ENCODE results near the gene ANKRD29. TPM values are rescaled to one million over a fixed set of nuclear protein-coding genes. Genes with fewer than 3 reads are reported as not detected.
A peak's percentile ranks its signal among the peaks of the same experiment; 100 is the strongest.

Gene ANKRD29
- total and polyA plus RNA-seq, 4 donors = 5.5 to 28.6 (median 10.9) TPM

DNA sequence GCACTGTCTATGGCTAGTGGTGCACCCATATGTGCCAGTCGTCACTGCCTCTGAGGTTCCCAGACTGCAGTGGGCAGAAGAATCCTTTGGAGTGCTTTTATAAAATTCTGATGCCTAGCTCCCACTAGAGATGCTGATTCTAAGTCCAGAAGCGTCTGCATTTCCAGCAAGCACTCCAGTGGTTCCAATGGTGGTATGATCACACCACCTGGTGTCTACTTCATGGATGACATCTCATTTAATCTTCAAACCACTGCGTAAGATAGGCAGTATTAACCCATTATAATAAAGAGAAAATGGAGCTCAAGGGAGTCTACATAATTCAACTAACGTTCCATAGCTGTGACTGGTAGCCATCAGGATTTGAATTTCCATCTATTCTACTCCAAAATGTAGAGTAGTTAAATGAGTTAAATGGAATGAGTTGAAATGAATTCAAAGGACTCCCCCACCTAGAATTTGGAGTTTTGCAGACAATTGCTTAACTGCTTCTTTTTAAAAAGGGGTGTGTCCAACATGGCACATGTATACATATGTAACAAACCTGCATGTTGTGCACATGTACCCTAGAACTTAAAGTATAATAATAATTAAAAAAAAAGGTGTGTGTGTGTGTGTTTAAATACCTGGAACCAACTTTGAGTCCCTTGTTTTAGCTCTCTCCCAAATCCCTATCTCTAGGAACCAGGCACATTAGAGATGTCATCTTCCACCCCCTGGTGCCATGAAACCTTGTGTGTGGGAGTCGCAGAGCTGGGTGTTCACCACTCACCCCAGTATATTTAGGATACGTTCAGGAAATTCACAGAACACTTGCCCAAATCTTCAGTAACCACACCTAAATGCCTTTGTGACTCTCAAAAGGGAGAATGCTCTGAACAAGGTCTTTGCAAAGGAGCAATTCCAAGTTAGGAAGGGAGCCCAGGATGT is 40.6 kb upstream of the ANKRD29 start:
- DNase-seq (no peak), ATAC-seq (ENCODE audit: low FRiP score) (peak; percentile 75)
- 55 to 60% methylated on average over 6 of the region's 6 CpGs for WGBS, 2 donors
- intact Hi-C loops (cut with DNase I) = no loop called here
- Histone ChIP-seq H3K4me3 (ENCODE audit: low read length in 2 of 2) (no peak overlapping the region), H3K27ac (ENCODE audit: low read depth in 1 of 2, low read length in 2 of 2) (no peak overlapping the region), H3K36me3 (ENCODE audit: control insufficient read depth in 1 of 2, insufficient read depth in 2 of 2, low read length in 1 of 2) (no peaks in the 10 kb centered on the region), H3K27me3 (ENCODE audit: control insufficient read depth in 1 of 2, insufficient read depth in 2 of 2, low read length in 1 of 2) (no peaks in the 10 kb centered on the region), H3K9me3 (ENCODE audit: control insufficient read depth, low read length) (peaks cover 4% of the 10 kb centered on the region), H3K4me1 (ENCODE audit: control insufficient read depth in 1 of 2, insufficient read depth in 2 of 2, low read length in 2 of 2) (no peaks in the 10 kb centered on the region)

DNA sequence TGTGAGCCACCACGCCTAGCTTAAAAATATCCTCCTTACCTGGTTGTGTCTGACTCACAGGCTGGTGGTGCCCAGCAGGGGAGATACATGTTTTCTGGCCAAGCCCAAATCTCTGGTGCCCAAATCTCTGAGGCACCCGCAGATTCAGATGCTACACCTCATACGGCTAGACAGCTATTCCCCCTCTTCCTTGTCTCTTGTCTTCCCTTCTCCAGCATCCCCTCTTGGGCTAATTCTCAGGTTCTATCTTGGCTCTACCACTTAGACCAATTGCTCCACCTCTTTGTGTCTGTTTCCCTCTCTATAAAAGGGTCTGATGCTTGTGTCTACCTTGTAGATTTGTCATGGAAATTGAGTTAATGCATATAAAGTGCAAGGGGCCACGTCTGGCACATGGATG is 39.9 kb upstream of the ANKRD29 start:
- Histone ChIP-seq H3K9me3 (ENCODE audit: control insufficient read depth, low read length) (peaks cover 4% of the 10 kb centered on the region), H3K27ac (ENCODE audit: low read depth in 1 of 2, low read length in 2 of 2) (no peak overlapping the region), H3K27me3 (ENCODE audit: control insufficient read depth in 1 of 2, insufficient read depth in 2 of 2, low read length in 1 of 2) (no peaks in the 10 kb centered on the region), H3K4me1 (ENCODE audit: control insufficient read depth in 1 of 2, insufficient read depth in 2 of 2, low read length in 2 of 2) (no peaks in the 10 kb centered on the region), H3K36me3 (ENCODE audit: control insufficient read depth in 1 of 2, insufficient read depth in 2 of 2, low read length in 1 of 2) (no peaks in the 10 kb centered on the region), H3K4me3 (ENCODE audit: low read length in 2 of 2) (no peak overlapping the region)
- 85 to 86% methylated on average over 4 of the region's 4 CpGs for WGBS, 2 donors
- no peak for ATAC-seq (ENCODE audit: low FRiP score)
- intact Hi-C loops (cut with DNase I) = no loop called here
- DNase-seq = no peak

DNA sequence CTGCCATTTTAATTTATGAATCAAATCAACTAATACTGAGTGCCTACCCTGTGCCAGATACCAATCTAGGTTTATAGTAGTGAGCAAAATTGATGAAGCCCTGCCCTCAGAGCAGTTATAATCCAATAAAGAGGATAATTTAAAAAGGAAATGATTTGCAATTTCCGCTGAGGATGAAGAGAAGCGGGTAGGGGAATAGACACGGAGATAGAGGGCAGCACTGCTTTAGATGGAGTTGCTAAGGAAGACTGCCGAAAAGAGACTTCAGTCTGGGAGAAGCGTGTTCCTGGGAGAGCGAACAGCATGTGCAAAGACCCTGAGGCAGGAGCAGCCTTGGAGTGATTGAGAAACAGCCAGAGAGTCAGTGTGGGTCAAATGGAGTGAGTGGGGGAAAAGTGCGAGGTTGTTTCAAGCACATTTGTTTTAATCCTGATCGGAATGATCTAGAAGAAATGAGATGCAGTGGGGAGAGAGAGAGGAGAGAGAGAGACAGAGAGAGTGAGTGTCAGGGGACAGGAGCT is 38.9 kb upstream of the ANKRD29 start:
- intact Hi-C loops (cut with DNase I) = no loop called here
- DNase-seq = no peak

DNA sequence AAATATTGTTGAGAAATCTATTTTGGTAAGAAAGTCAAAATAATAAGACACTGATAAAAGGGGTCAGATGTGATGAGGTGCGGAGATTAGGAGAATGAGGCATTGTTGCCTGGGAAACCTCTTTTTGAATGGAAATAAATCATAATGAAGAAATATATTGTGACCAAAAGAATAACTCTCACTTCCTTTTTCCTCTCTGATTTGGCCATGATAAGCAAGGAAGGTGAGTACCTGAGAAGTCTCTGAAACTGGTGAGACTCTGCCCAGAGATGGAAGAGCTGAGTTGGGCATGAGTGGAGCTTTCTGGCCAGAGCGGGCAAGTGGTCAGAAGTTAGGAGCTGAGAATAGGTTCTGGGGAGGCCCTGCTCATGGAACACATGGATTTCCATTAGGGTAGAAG is 38.3 kb upstream of the ANKRD29 start:
- intact Hi-C loops (cut with DNase I) = no loop called here
- WGBS, 2 donors = 45 to 48% methylated on average over 2 of the region's 2 CpGs
- Histone ChIP-seq H3K36me3 (ENCODE audit: control insufficient read depth in 1 of 2, insufficient read depth in 2 of 2, low read length in 1 of 2) (no peaks in the 10 kb centered on the region), H3K4me1 (ENCODE audit: control insufficient read depth in 1 of 2, insufficient read depth in 2 of 2, low read length in 2 of 2) (no peaks in the 10 kb centered on the region), H3K9me3 (ENCODE audit: control insufficient read depth, low read length) (no peaks in the 10 kb centered on the region), H3K4me3 (ENCODE audit: low read length in 2 of 2) (no peak overlapping the region), H3K27me3 (ENCODE audit: control insufficient read depth in 1 of 2, insufficient read depth in 2 of 2, low read length in 1 of 2) (no peaks in the 10 kb centered on the region), H3K27ac (ENCODE audit: low read depth in 1 of 2, low read length in 2 of 2) (no peak overlapping the region)
- DNase-seq (no peak), ATAC-seq (ENCODE audit: low FRiP score) (no peak)

More for the DNA sequence above, 38.9 kb upstream of the ANKRD29 start:
- ATAC-seq (ENCODE audit: low FRiP score) = no peak
- no peak overlapping the region for H3K4me3 ChIP-seq (ENCODE audit: low read length in 2 of 2)
- 89 to 92% methylated on average over 8 of the region's 8 CpGs for WGBS, 2 donors
- H3K4me1 ChIP-seq (ENCODE audit: control insufficient read depth in 1 of 2, insufficient read depth in 2 of 2, low read length in 2 of 2) = no peaks in the 10 kb centered on the region
- no peak overlapping the region for H3K27ac ChIP-seq (ENCODE audit: low read depth in 1 of 2, low read length in 2 of 2)
- H3K27me3 ChIP-seq (ENCODE audit: control insufficient read depth in 1 of 2, insufficient read depth in 2 of 2, low read length in 1 of 2) = no peaks in the 10 kb centered on the region
- no peaks in the 10 kb centered on the region for H3K36me3 ChIP-seq (ENCODE audit: control insufficient read depth in 1 of 2, insufficient read depth in 2 of 2, low read length in 1 of 2)
- H3K9me3 ChIP-seq (ENCODE audit: control insufficient read depth, low read length) = no peaks in the 10 kb centered on the region

DNA sequence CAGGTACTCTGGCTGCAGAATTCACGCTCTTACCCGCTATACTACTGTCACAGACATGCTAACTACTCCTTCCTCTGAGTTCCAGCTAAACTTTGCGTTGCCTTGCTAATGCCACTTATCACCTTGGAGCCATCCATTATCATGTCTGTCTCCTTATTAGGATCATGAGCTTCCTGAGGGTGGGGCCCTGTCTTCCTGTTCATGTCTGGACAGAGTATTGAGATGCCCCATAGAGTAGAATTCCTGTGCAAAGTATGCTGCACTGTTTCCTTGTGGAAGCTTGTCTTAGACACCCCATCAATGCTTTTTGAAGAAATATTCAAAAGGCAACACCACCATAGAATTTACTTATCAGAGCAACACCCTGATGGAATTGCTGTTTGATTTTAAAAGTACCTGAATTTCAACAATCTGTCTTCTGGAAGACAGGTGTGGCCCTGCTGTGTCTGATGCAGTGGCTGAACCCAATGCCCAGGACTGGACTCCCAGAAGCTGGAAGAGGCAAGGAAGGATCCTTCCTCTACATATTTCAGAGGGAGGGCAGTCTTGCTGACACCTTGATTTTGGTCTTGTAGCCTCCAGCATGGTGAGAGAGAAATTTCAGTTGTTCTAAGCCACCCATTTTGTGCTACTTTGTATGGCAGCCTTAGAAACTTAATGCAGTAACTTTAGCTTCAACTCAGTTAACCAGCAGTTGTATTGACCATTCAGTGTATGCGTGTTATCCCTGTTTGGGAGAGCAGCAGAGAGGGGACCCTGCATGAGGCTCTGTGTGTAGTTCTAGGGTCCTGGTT is 32.1 kb upstream of the ANKRD29 start:
- intact Hi-C loops (cut with DNase I) = loop anchor here in 1 of 2 donors (5.0 kb wide), 1 partner anchor 47 kb away; no protein-coding TSS in a partner anchor
- ATAC-seq (ENCODE audit: low FRiP score) (no peak), DNase-seq (no peak)
- H3K36me3 ChIP-seq (ENCODE audit: control insufficient read depth in 1 of 2, insufficient read depth in 2 of 2, low read length in 1 of 2) = no peaks in the 10 kb centered on the region
- no peaks in the 10 kb centered on the region for H3K9me3 ChIP-seq (ENCODE audit: control insufficient read depth, low read length)
- no peak overlapping the region for H3K27ac ChIP-seq (ENCODE audit: low read depth in 1 of 2, low read length in 2 of 2)
- WGBS, 2 donors = 92 to 93% methylated on average over 4 of the region's 4 CpGs
- no peak overlapping the region for H3K4me3 ChIP-seq (ENCODE audit: low read length in 2 of 2)
- H3K4me1 ChIP-seq (ENCODE audit: control insufficient read depth in 1 of 2, insufficient read depth in 2 of 2, low read length in 2 of 2) = no peaks in the 10 kb centered on the region
- H3K27me3 ChIP-seq (ENCODE audit: control insufficient read depth in 1 of 2, insufficient read depth in 2 of 2, low read length in 1 of 2) = no peaks in the 10 kb centered on the region

GRCh38 chr18:23693846-23694245 is 31.1 kb upstream of the ANKRD29 start:
- Histone ChIP-seq H3K27ac (ENCODE audit: low read depth in 1 of 2, low read length in 2 of 2) (no peak overlapping the region), H3K9me3 (ENCODE audit: control insufficient read depth, low read length) (no peaks in the 10 kb centered on the region), H3K27me3 (ENCODE audit: control insufficient read depth in 1 of 2, insufficient read depth in 2 of 2, low read length in 1 of 2) (no peaks in the 10 kb centered on the region), H3K4me3 (ENCODE audit: low read length in 2 of 2) (no peak overlapping the region), H3K4me1 (ENCODE audit: control insufficient read depth in 1 of 2, insufficient read depth in 2 of 2, low read length in 2 of 2) (no peaks in the 10 kb centered on the region), H3K36me3 (ENCODE audit: control insufficient read depth in 1 of 2, insufficient read depth in 2 of 2, low read length in 1 of 2) (no peaks in the 10 kb centered on the region)
- DNase-seq (no peak), ATAC-seq (ENCODE audit: low FRiP score) (no peak)
- WGBS, 2 donors = 90 to 91% methylated on average over 2 of the region's 2 CpGs
- intact Hi-C loops (cut with DNase I) = loop anchor here in 1 of 2 donors (5.0 kb wide), 1 partner anchor 48 kb away; no protein-coding TSS in a partner anchor

GRCh38 chr18:23690505-23691068 is 27.9 kb upstream of the ANKRD29 start:
- Histone ChIP-seq H3K4me3 (ENCODE audit: low read length in 2 of 2) (no peak overlapping the region), H3K27me3 (ENCODE audit: control insufficient read depth in 1 of 2, insufficient read depth in 2 of 2, low read length in 1 of 2) (no peaks in the 10 kb centered on the region), H3K27ac (ENCODE audit: low read depth in 1 of 2, low read length in 2 of 2) (no peak overlapping the region), H3K4me1 (ENCODE audit: control insufficient read depth in 1 of 2, insufficient read depth in 2 of 2, low read length in 2 of 2) (no peaks in the 10 kb centered on the region), H3K9me3 (ENCODE audit: control insufficient read depth, low read length) (no peaks in the 10 kb centered on the region), H3K36me3 (ENCODE audit: control insufficient read depth in 1 of 2, insufficient read depth in 2 of 2, low read length in 1 of 2) (no peaks in the 10 kb centered on the region)
- intact Hi-C loops (cut with DNase I) = loop anchor here in 1 of 2 donors (5.0 kb wide), 1 partner anchor 52 kb away; no protein-coding TSS in a partner anchor
- ATAC-seq (ENCODE audit: low FRiP score) (no peak), DNase-seq (no peak)
- 69% methylated on average over 21 of the region's 21 CpGs for WGBS, 2 donors

All from aorta (tissue), 5 donors.